Globus pallidus (tissue), 1 donor: ENCODE data around the gene MSI2.

Source experiments
- DNase-seq: peaks from one replicate; pipeline ENCODE4 v3.0.0-alpha.2; 2015; ENCODE audit warnings: low spot score

MSI2 gene

GRCh38 chr17:57578608-57579225 is 322.4 kb downstream of the MSI2 start:
- no peak for DNase-seq

GRCh38 chr17:57579245-57579644 is 322.9 kb downstream of the MSI2 start:
- no peak for DNase-seq

DNA sequence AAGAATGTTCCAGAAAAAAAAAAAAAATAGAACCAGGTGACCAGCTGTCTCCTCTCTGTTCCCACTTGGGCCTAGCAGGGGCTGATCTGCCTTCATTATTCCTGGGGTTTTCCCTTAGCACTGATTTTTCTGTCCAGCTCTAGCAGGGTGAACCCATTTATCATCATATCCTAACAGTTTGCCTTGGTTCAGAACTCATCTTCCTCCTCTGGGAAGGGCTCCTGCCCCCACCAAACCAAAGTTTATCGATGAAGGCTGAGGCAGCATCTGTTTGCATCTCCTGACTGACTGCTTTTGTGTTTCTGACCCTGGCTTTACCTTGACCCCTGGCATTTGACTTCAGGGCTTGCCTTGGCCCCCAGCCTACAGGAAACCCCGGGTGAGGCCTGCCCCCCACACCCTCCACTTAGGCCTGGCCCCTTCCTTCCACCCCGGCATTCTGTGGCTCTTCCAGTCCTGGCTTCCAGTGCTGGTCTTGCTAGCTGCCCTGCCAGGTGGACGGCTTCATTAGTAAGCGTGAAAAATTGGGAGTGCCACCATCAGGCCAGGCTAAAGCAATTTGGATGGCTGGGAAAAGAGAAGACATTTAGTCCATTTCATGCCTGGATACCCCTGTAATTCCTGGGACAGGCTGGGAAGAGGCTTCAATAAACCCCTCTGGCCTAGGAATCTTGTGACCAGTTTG is 323.9 kb downstream of the MSI2 start:
- no peak for DNase-seq

DNA sequence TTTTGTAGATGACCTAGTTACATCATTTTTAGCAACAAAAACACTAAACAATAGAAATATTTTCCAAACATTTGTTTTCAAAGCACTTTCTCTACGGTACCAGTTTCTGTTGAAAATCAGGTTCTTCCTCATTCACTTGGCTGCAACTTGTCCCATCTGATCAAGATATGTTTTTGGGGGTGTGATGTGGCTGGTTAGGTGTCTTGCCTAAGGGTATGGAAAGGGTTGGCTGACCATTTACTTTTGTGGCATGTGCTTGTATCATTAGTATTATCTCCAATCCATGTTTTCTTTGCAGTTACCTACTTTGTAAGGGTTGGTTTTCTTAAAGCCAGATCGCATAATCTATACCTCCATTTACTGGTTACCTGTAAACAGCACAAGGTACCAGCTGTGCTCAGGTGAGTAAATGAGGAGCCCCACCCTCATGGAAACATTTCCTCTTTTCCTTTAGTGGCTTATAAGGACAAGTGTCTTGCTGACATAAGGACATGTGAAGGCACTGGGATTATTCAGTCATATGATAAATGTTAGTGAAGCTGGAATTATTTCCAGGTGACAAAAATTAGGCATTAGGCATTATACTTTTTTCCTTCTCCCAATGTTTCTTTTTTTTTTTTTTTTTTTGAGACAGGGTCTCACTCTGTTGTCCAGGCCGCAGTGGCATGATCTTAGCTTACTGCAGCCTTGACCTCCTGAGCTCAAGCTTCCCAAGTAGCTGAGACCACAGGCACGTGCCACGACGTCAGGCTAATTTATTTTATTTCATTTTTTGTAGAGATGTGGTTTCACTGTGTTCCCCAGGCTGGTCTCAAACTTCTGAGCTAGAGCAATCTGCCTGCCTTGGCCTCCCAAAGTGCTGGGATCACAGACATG is 326.8 kb downstream of the MSI2 start:
- DNase-seq = no peak

GRCh38 chr17:57584050-57584551 is 327.8 kb downstream of the MSI2 start:
- DNase-seq = no peak

- no peak for DNase-seq
These were observed 329.2 kb downstream of the MSI2 start for GRCh38 chr17:57585341-57586195.

GRCh38 chr17:57586196-57586740 is 329.9 kb downstream of the MSI2 start:
- no peak for DNase-seq

DNA sequence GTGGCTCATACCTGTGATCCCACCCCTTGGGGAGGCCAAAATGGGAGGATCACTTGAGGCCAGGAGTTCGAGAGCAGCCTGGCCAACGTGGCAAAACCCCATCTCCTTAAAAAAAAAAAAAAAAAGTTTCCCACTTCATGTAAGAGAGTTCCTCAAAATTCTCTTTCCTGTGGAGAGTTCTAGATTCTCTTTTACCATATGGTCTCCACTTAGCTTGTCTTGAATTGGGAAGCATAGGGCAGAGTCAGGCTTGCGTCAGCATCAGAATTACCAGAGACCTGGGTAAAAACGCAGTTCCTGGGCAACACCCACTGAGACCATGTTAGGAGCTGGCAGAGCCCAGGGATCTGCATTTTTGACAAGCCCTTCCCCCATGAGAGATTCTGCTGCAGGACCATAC is 330.4 kb downstream of the MSI2 start:
- no peak for DNase-seq

GRCh38 chr17:57587193-57587969 is 331.1 kb downstream of the MSI2 start:
- no peak for DNase-seq

DNA sequence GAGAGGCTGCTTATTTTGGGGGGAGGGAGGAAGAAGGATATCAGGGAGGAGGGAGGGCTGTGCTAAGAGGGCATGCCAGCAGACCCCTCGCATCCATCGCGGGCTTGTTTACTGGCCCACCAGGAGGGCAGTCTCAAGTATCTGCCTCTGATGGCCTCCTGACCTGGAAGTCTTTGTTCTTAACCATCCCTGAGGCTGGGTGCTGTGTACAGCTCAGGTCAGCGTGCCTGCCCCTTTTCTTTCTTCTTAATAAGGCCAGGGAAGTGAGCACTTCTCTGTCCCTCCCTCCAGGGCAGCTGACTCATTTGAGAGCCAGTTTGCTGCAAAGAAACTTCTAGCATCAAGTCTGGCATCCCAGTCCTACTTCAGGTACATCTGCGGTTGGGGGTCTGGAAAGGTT is 331.8 kb downstream of the MSI2 start:
- DNase-seq = no peak

DNA sequence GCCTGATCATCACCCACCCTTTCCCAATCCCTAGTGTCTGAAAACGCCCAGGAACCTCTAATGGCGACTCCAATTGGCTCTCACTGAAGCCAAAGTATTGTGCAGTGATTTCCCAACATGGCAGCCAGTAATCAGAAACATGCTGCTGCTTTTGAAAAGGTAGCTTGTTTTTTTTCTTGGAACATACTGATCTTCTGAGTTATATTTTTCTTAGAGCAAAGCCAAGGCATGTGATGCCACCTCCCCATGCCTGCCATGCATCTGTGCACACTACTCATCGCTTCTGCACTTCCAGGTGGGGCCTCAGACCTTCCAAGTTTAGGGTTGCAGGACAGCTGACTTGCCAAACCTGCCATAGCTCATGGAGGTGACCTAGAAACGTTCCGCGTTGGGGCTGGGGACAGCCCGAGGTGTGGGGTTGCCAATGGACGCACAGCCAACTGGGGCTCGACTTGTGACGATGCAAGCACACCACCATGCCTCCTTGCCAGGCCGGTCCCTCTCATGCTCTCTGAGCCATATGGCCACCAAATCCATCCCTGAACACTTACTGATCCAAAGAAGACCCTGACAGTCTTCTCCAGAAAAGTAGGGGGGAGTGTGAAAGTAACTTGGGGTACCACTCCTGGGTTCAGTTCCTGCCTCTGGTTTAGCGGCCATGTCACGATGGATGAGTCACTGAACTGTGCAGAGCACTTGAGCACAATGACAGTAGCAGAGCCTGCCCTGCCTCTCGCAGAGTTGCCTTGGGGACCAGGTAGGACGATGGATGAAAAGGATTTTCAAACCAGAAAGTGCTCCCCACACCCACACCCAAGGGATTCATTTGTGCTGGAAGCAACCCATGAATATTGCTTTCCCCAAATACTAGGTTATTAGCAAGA is 333.1 kb downstream of the MSI2 start:
- no peak for DNase-seq

GRCh38 chr17:57593739-57594462 is 337.6 kb downstream of the MSI2 start:
- DNase-seq = no peak

DNA sequence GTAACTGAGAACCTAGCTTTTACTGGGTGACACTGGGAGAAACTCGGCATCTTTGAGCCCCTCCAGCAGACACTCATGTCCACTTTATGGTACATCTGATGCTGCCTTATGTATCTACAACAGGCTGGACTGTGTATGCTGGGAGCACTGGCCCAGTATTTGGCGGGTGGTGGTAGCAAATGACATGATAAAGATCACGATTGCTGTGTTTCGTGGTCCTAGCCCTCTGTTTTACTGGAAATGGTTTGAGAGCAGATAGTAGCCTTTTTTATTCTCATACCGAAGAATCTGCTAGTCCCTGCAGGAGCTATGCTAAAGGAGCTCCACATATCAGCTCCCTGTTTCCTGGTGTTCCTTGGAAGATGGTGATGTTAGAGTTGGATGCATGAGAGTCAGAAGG is 338.4 kb downstream of the MSI2 start:
- no peak for DNase-seq

DNA sequence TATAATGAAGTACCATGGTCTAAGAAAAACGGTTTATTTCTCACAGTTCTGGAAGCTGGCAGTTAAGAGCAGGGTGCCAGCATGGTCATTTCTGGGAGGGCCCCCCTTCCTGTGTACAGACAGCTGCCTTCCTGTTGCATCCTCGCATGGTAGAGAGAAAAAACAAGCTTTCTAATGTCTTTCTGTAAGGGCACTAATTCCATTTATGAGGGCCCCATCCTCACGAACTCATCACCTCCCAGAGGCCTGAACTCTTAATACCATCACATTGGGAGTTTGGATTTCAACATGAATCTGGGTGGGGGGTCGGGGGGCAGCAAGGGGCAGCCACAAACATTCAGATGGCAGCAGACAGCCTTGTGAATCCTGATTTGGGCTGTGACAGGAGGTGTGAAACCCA is 339.1 kb downstream of the MSI2 start:
- DNase-seq = no peak

DNA sequence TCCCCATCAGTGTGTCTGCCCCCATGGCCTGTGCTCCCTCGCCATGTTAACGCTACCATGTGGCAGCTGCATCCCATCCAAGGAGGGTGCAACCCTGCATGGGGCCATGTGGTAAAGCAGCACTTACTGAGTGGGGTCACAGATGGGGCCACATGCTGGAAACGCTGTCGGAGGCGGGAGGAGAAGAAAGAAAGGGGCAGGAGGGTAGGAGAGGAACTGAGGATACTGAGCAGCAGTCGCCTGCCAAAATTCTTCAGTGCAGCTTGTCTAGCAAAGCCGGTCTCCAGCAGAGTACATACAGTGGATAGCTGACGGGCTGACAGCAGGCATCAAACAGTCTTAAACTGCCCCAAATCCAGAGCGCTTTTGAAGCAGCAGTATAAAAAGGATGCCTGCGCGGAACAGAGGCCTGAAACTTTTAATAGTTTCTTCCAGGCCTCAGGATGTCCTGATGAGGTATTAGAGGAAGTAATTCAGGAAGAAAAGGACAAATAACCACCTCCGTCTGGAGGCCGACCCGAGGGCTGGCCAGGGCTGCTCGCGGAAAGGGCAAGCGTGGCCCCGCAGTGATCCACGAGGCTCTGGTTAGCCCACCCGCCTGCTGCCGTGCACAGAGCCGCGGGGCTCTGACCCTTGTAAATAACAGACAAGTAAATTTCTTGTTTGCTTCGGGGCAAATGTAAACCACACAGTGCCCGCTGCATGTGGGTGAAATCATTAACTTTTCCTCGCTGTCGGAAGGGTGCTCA is 339.8 kb downstream of the MSI2 start:
- no peak for DNase-seq

DNA sequence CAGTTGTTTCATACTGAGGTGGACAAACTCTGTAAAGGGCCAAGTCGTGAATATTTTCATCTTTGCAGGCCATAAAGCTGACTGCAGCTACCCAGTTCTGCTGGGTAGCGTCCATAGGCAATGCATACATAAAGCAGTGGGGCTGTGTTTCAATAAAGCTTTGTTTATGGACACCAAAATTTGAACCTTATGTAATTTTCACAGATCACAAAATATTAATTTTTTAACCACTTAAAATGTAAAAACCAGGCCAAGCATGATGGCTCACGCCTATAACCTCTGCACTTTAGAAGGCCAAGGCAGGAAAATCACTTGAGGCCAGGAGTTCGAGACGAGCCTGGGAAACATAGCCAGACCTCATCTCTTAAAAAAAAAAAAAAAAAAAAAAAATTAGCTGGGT is 340.8 kb downstream of the MSI2 start:
- DNase-seq = no peak

- peak; percentile 73 for DNase-seq
These were observed 341.5 kb downstream of the MSI2 start for GRCh38 chr17:57597531-57598453.
